H1 (cell line): Measurements from ENCODE around the gene FAM90A1. TPM values are rescaled to one million over a fixed set of nuclear protein-coding genes. Genes with fewer than 3 reads are reported as not detected.
"Not testable (repeated sequence)": the region's sequence is repeated elsewhere in the genome, so short reads cannot be mapped to it uniquely, and the experiment has no call there.

ENCODE experiments used
- CTCF ChIA-PET: fragments of 300-600 bp; sonication (Branson Sonifier 250); formaldehyde crosslinking; loops from one replicate; lab custom pipeline; 2021; ENCODE audit not compliant: partially characterized antibody; lab: Charles Lee
- POLR2A ChIA-PET: fragments of 300-600 bp; sonication (Branson Sonifier 250); formaldehyde crosslinking; loops from one replicate; lab custom pipeline; 2021; ENCODE audit warnings: inconsistent platforms; ENCODE audit not compliant: partially characterized antibody; lab: Charles Lee
- DNase-seq, 2 experiments: peaks; one replicate each; pipeline versions ENCODE4 v3.0.0 to v3.0.0-alpha.2; 2010 to 2022; ENCODE audit warnings: low spot score in 2 of 2, low read depth in 1 of 2, mixed read lengths in 1 of 2
- FAIRE-seq: peaks from 2 replicates; lab custom pipeline; 2011; peaks lifted over from hg19 to GRCh38; lab: Jason Lieb, UNC
- H2AFZ ChIP-seq: 2 replicates; pipeline ENCODE4 v1.8.1; 2012; ENCODE audit warnings: low read length, inconsistent platforms
- H2AK5ac ChIP-seq: 2 replicates; pipeline ENCODE4 v1.6.1; 2013; ENCODE audit warnings: low read depth, low read length
- H2BK120ac ChIP-seq: replicated peaks from 2 replicates; pipeline ENCODE3; 2013; ENCODE audit warnings: low read depth, low read length, inconsistent platforms
- H2BK12ac ChIP-seq: 2 replicates; pipeline ENCODE4 v1.6.1; 2013; ENCODE audit warnings: low read depth, low read length
- H2BK15ac ChIP-seq: 2 replicates; pipeline ENCODE4 v1.6.1; 2013; ENCODE audit warnings: low read length
- H2BK20ac ChIP-seq: 2 replicates; pipeline ENCODE4 v1.6.1; 2013; ENCODE audit warnings: low read length
- H2BK5ac ChIP-seq: 2 replicates; pipeline ENCODE4 v1.6.1; 2013; ENCODE audit warnings: low read depth, low read length
- H3K14ac ChIP-seq: 2 replicates; pipeline ENCODE4 v1.6.1; 2013; ENCODE audit warnings: inconsistent platforms; ENCODE audit not compliant: insufficient read length
- H3K18ac ChIP-seq: 2 replicates; pipeline ENCODE4 v1.6.1; 2013; ENCODE audit warnings: low read length; ENCODE audit errors: extremely low read depth
- H3K23ac ChIP-seq: 2 replicates; pipeline ENCODE4 v1.6.1; 2013; ENCODE audit warnings: inconsistent platforms; ENCODE audit not compliant: insufficient read length
- H3K23me2 ChIP-seq: 2 replicates; pipeline ENCODE4 v1.6.1; 2013; ENCODE audit warnings: low read depth, low read length
- H3K27ac ChIP-seq: 2 replicates; pipeline ENCODE4 v1.6.1; 2011; ENCODE audit warnings: low read depth, low read length, inconsistent platforms
- H3K27me3 ChIP-seq, 4 experiments: replicated peaks in 1 of 4; 1 replicate in 1 of 4; 2 replicates in 3 of 4; pipeline versions ENCODE4 v1.6.1 to v1.8.1; 2011 to 2013; ENCODE audit warnings: low read length in 3 of 4, mild to moderate bottlenecking in 3 of 4, inconsistent platforms in 2 of 4, mixed read lengths in 2 of 4, moderate library complexity in 1 of 4; ENCODE audit not compliant: control insufficient read depth in 3 of 4, insufficient read depth in 3 of 4; ENCODE audit errors: extremely low read depth in 1 of 4
- H3K36me3 ChIP-seq, 4 experiments: 2 replicates each; pipeline versions ENCODE4 v1.6.1 to v1.8.1; 2011 to 2013; ENCODE audit warnings: mild to moderate bottlenecking in 4 of 4, low read length in 3 of 4, moderate library complexity in 2 of 4, control low read depth in 1 of 4, inconsistent platforms in 1 of 4; ENCODE audit not compliant: insufficient read depth in 4 of 4, control insufficient read depth in 2 of 4
- H3K4ac ChIP-seq: replicated peaks from 2 replicates; pipeline ENCODE3; 2013; ENCODE audit warnings: low read length, low read depth, mixed read lengths, inconsistent platforms; ENCODE audit not compliant: insufficient read length
- H3K4me1 ChIP-seq, 4 experiments: replicated peaks in 1 of 4; 1 replicate in 1 of 4; 2 replicates in 3 of 4; pipeline versions ENCODE4 v1.6.1 to v1.8.1; 2011 to 2013; ENCODE audit warnings: low read length in 3 of 4, inconsistent platforms in 2 of 4, mixed read lengths in 1 of 4; ENCODE audit not compliant: insufficient read depth in 4 of 4, control insufficient read depth in 3 of 4
- H3K4me2 ChIP-seq, 2 experiments: 2 replicates each; pipeline versions ENCODE4 v1.6.1 to v1.8.1; 2011 to 2013; ENCODE audit warnings: low read depth in 2 of 2, low read length in 2 of 2, control low read depth in 1 of 2, inconsistent platforms in 1 of 2, mild to moderate bottlenecking in 1 of 2; ENCODE audit not compliant: insufficient read depth in 1 of 2
- H3K4me3 ChIP-seq, 4 experiments: fragments of 200-600, 300-600 bp in 1 of 4; sonication (generic), shearing (Covaris generic), sonication (Bioruptor Twin) in 1 of 4; 2 replicates each; pipeline versions ENCODE4 v1.5.1 to v1.8.1; 2011 to 2016; ENCODE audit warnings: low read length in 4 of 4, low read depth in 3 of 4, control low read depth in 2 of 4, inconsistent platforms in 2 of 4, mild to moderate bottlenecking in 2 of 4, mixed read lengths in 1 of 4, moderate library complexity in 1 of 4; ENCODE audit not compliant: insufficient read depth in 2 of 4; ENCODE audit errors: extremely low read depth in 1 of 4
- H3K56ac ChIP-seq: replicated peaks from 2 replicates; pipeline ENCODE3; 2013; ENCODE audit warnings: low read depth, mild to moderate bottlenecking, mixed read lengths, low read length, inconsistent platforms; ENCODE audit not compliant: insufficient read length
- H3K79me1 ChIP-seq: 2 replicates; pipeline ENCODE4 v1.6.1; 2013; ENCODE audit warnings: low read depth, low read length, control low read depth
- H3K79me2 ChIP-seq, 2 experiments: 2 replicates each; pipeline versions ENCODE4 v1.6.1 to v1.8.1; 2012 to 2013; ENCODE audit warnings: low read length in 2 of 2, mild to moderate bottlenecking in 2 of 2, inconsistent platforms in 1 of 2; ENCODE audit not compliant: insufficient read depth in 2 of 2, control insufficient read depth in 1 of 2
- H3K9ac ChIP-seq, 4 experiments: replicated peaks in 1 of 4; 1 replicate in 1 of 4; 2 replicates in 3 of 4; pipeline versions ENCODE4 v1.6.1 to v1.8.1; 2011 to 2013; ENCODE audit warnings: low read depth in 3 of 4, low read length in 3 of 4, control low read depth in 2 of 4, mild to moderate bottlenecking in 2 of 4, moderate library complexity in 2 of 4, inconsistent platforms in 1 of 4; ENCODE audit errors: extremely low read depth in 1 of 4
- H3K9me3 ChIP-seq, 2 experiments: 2 replicates each; pipeline versions ENCODE4 v1.6.1 to v1.8.1; 2012 to 2013; ENCODE audit warnings: mild to moderate bottlenecking in 2 of 2, moderate library complexity in 2 of 2, control low read depth in 1 of 2, inconsistent platforms in 1 of 2, low read depth in 1 of 2, low read length in 1 of 2, mixed read lengths in 1 of 2; ENCODE audit not compliant: insufficient read depth in 2 of 2
- H4K20me1 ChIP-seq, 2 experiments: replicated peaks in 1 of 2; 2 replicates each; pipeline versions ENCODE3 to v1.8.1; 2011 to 2013; ENCODE audit warnings: inconsistent platforms in 2 of 2, low read length in 2 of 2, mild to moderate bottlenecking in 1 of 2; ENCODE audit not compliant: insufficient read depth in 2 of 2, control insufficient read depth in 1 of 2
- H4K5ac ChIP-seq: 2 replicates; pipeline ENCODE4 v1.6.1; 2013; ENCODE audit warnings: low read length, low read depth, mixed read lengths, inconsistent platforms; ENCODE audit not compliant: insufficient read length
- H4K8ac ChIP-seq: 2 replicates; pipeline ENCODE4 v1.8.0; 2013; ENCODE audit warnings: mild to moderate bottlenecking, moderate library complexity, low read length, inconsistent platforms; ENCODE audit not compliant: insufficient read depth; ENCODE audit errors: extremely low read depth
- H4K91ac ChIP-seq: replicated peaks from 2 replicates; pipeline ENCODE3; 2013; ENCODE audit warnings: low read length, mixed read lengths, inconsistent platforms; ENCODE audit not compliant: insufficient read length
- WGBS, 2 experiments: shearing (Covaris generic) in 1 of 2; methylation state at CpG; one replicate each; pipeline versions ENCODE4 v1.1.6 to v1.1.7; 2013 to 2015; ENCODE audit warnings: low lambda C conversion rate in 2 of 2, mixed read lengths in 2 of 2, inconsistent platforms in 1 of 2, low coverage in 1 of 2, missing lambda C conversion rate in 1 of 2; ENCODE audit not compliant: insufficient replicate concordance in 2 of 2, insufficient coverage in 1 of 2, insufficient read length in 1 of 2; ENCODE audit errors: extremely low coverage in 1 of 2, missing lambda C conversion rate in 1 of 2; 5-methylcytosine and 5-hydroxymethylcytosine counted together
- polyA plus RNA-seq, 7 experiments: library from polyadenylated mRNA; depleted of rRNA in 3 of 7; stranded (reverse) in 5 of 7; unstranded in 2 of 7; fragments of >200 nt in 5 of 7; fragments of 200-250 nt in 2 of 7; gene quantifications; 1 replicate in 5 of 7; 2 replicates in 1 of 7; 4 replicates in 1 of 7; pipeline versions ENCODE4 v1.2.1 to v1.2.3, GENCODE V29; 2011 to 2013; ENCODE audit warnings: missing spikeins in 2 of 7, mixed read lengths in 2 of 7
- total RNA-seq: library from RNA; stranded (reverse); fragmentation: NEBNext Ultra II Directional; extraction: Animal tissue kit (Norgen Biotek cat#: 25700); gene quantifications from 2 replicates; pipeline ENCODE4 v1.2.1, GENCODE V29; 2021

The FAM90A1 gene
- total and polyA plus RNA-seq, 2 of the 8 experiments (the other 6 are each of a cell fraction or from before 2014, with no cell fraction given), result 0.21 TPM; not detected in 1

- DNase-seq, H3K14ac ChIP-seq, H3K4ac ChIP-seq, H3K27ac ChIP-seq, H3K9ac ChIP-seq, H3K23ac ChIP-seq, H4K20me1 ChIP-seq, H3K4me1 ChIP-seq, H3K27me3 ChIP-seq, H3K4me2 ChIP-seq, H2BK20ac ChIP-seq, H2BK120ac ChIP-seq, H2AFZ ChIP-seq, H3K36me3 ChIP-seq, H4K91ac ChIP-seq, H2BK15ac ChIP-seq, H3K56ac ChIP-seq, CTCF ChIA-PET, H2AK5ac ChIP-seq, H4K8ac ChIP-seq, H3K23me2 ChIP-seq, H2BK5ac ChIP-seq, FAIRE-seq, H4K5ac ChIP-seq, H3K4me3 ChIP-seq, POLR2A ChIA-PET, H3K18ac ChIP-seq, H3K79me1 ChIP-seq, H3K79me2 ChIP-seq, H3K9me3 ChIP-seq, H2BK12ac ChIP-seq: not testable (repeated sequence)
- 76% methylated on average over 7 of the region's 7 CpGs; no CpG with 5 or more reads in 1 of the 2 experiments for WGBS, 2 experiments
Observed at GRCh38 chr12:8264236-8264635, 36.8 kb upstream of the FAM90A1 start.

GRCh38 chr12:8261111-8261554 lies 33.7 kb upstream of the FAM90A1 start:
- H3K27ac ChIP-seq, H2AK5ac ChIP-seq, H3K4me2 ChIP-seq, H3K79me2 ChIP-seq, H2BK12ac ChIP-seq, H3K4ac ChIP-seq, H3K56ac ChIP-seq, H3K27me3 ChIP-seq, DNase-seq, H3K79me1 ChIP-seq, H3K9me3 ChIP-seq, H3K18ac ChIP-seq, H3K9ac ChIP-seq, H2BK20ac ChIP-seq, H3K36me3 ChIP-seq, H3K14ac ChIP-seq, H2AFZ ChIP-seq, H2BK120ac ChIP-seq, H3K4me1 ChIP-seq, FAIRE-seq, H4K8ac ChIP-seq, H2BK5ac ChIP-seq, H4K20me1 ChIP-seq, POLR2A ChIA-PET, H4K5ac ChIP-seq, H3K23me2 ChIP-seq, H3K4me3 ChIP-seq, H4K91ac ChIP-seq, H3K23ac ChIP-seq, H2BK15ac ChIP-seq, CTCF ChIA-PET: not testable (repeated sequence)
- 91% methylated on average over 14 of the region's 14 CpGs; no CpG with 5 or more reads in 1 of the 2 experiments for WGBS, 2 experiments
